GM12873 (cell line): ENCODE results near the gene C5.

Source experiments
- CTCF ChIP-seq: IDR thresholded peaks from 2 replicates; pipeline ENCODE4 v1.5.1; 2012; ENCODE audit warnings: low read depth, mild to moderate bottlenecking, moderate library complexity, low read length, control low read depth; ENCODE audit not compliant: insufficient read depth; ENCODE audit errors: missing control alignments

The C5 gene

GRCh38 chr9:120947222-120947621 lies 102.9 kb downstream of the C5 start:
- TF ChIP-seq CTCF, result no peak

GRCh38 chr9:120946259-120946658 lies 103.8 kb downstream of the C5 start:
- no peak for TF ChIP-seq CTCF

- no peak for TF ChIP-seq CTCF
Measured at GRCh38 chr9:120944948-120945347, 105.1 kb downstream of the C5 start.

GRCh38 chr9:120944434-120944843 lies 105.6 kb downstream of the C5 start:
- no peak for TF ChIP-seq CTCF

- TF ChIP-seq CTCF, result no peak
Measured at GRCh38 chr9:120942186-120943001, 107.7 kb downstream of the C5 start.

GRCh38 chr9:120941046-120941770 lies 108.9 kb downstream of the C5 start:
- TF ChIP-seq CTCF, result no peak

GRCh38 chr9:120940573-120940972 lies 109.5 kb downstream of the C5 start:
- no peak for TF ChIP-seq CTCF
